ENCODE data around the gene RRAGD. TPM values are rescaled to one million over a fixed set of nuclear protein-coding genes. Genes with fewer than 3 reads are reported as not detected.

The RRAGD gene
- 29.7 and 30.8 TPM in 2 replicates for total RNA-seq (2021; fragmentation: NEBNext Ultra II Directional; extraction: Animal tissue kit (Norgen Biotek cat#: 25700))
- polyA plus RNA-seq (2011; rRNA removed): 3.2 and 7.2 TPM in 2 replicates
- 7.5 TPM for polyA plus RNA-seq (2011; cell fraction: cytosol; rRNA removed)
- 2.0 TPM for polyA plus RNA-seq (2011; cell fraction: nucleus; rRNA removed)
- 8.5 to 20.4 TPM (median 10.9 TPM) in 4 replicates for polyA plus RNA-seq (2012, experiment 1 of 2)
- 6.3 TPM for polyA plus RNA-seq (2012, experiment 2 of 2)
- polyA plus RNA-seq (2013, experiment 1 of 2): 8.4 TPM
- polyA plus RNA-seq (2013, experiment 2 of 2): 9.4 TPM
- 11.6 and 16.0 TPM in 2 replicates for polyA minus RNA-seq (2011; rRNA and poly(A)+ RNA removed)
- 8.2 TPM for polyA minus RNA-seq (2011; cell fraction: cytosol; rRNA and poly(A)+ RNA removed)
- polyA minus RNA-seq (2011; cell fraction: nucleus; rRNA and poly(A)+ RNA removed): 7.1 TPM
- long read RNA-seq, experiment 1, full-length matches to known transcripts: 10 of 22 reads
- long read RNA-seq, experiment 1, partial matches to known transcripts: 8 of 22 reads
- long read RNA-seq, experiment 1, other reads (novel, unspliced or antisense): 4 of 22 reads
- long read RNA-seq, experiment 2, full-length matches to known transcripts: 4 of 7 reads
- long read RNA-seq, experiment 2, partial matches to known transcripts: 0 of 7 reads
- long read RNA-seq, experiment 2, other reads (novel, unspliced or antisense): 3 of 7 reads

- Histone ChIP-seq H3K4me1 (replicated peaks in 1 of 4; ENCODE audit: control insufficient read depth in 3 of 4, insufficient read depth in 4 of 4, low read length in 3 of 4) (peaks cover 10 to 11% (median 10%) of the 10 kb centered on the region in 4 experiments; a peak in 6 of 7 replicates), H4K8ac (ENCODE audit: extremely low read depth, insufficient read depth, low read length) (peak within 1 kb of the TSS; percentile 5), H2AFZ (ENCODE audit: low read length) (peak within 1 kb of the TSS; percentile 34; the same call in 1 of the 2 replicates), H3K79me2 (ENCODE audit: control insufficient read depth in 1 of 2, insufficient read depth in 2 of 2, low read length in 2 of 2) (peaks cover 0 to 17% of the 10 kb centered on the region in 2 experiments; a peak in 2 of 4 replicates), H3K4me3 (ENCODE audit: extremely low read depth in 1 of 4, insufficient read depth in 2 of 4, low read depth in 3 of 4, low read length in 4 of 4) (peak within 1 kb of the TSS; percentile 63 to 98 (median 68)), H3K23me2 (ENCODE audit: low read depth, low read length) (peaks cover 19% of the 10 kb centered on the region), H3K36me3 (ENCODE audit: control insufficient read depth in 2 of 4, insufficient read depth in 4 of 4, low read length in 3 of 4) (no peaks in the 10 kb centered on the region), H3K9me3 (ENCODE audit: insufficient read depth in 2 of 2, low read depth in 1 of 2, low read length in 1 of 2) (no peaks in the 10 kb centered on the region), H2BK120ac (replicated peaks; ENCODE audit: low read depth, low read length) (peak within 1 kb of the TSS; percentile 26), H2BK5ac (ENCODE audit: low read depth, low read length) (no peak within 1 kb of the TSS; the same call in 1 of the 2 replicates), H2AK5ac (ENCODE audit: low read depth, low read length) (no peak within 1 kb of the TSS), H3K14ac (ENCODE audit: insufficient read length) (no peak within 1 kb of the TSS), H2BK20ac (ENCODE audit: low read length) (no peak within 1 kb of the TSS), H4K20me1 (replicated peaks in 1 of 2; ENCODE audit: control insufficient read depth in 1 of 2, insufficient read depth in 2 of 2, low read length in 2 of 2) (no peaks in the 10 kb centered on the region), H3K23ac (ENCODE audit: insufficient read length) (no peak within 1 kb of the TSS), H3K4me2 (ENCODE audit: insufficient read depth in 1 of 2, low read depth in 2 of 2, low read length in 2 of 2) (peak within 1 kb of the TSS; percentile 68 to 98), H3K4ac (replicated peaks; ENCODE audit: insufficient read length, low read depth, low read length) (no peak within 1 kb of the TSS), H3K9ac (replicated peaks in 1 of 4; ENCODE audit: extremely low read depth in 1 of 4, low read depth in 3 of 4, low read length in 3 of 4) (peak within 1 kb of the TSS in 3 of 4 experiments; percentile 24 to 39 (median 34); a peak in 5 of 7 replicates), H3K18ac (ENCODE audit: extremely low read depth, low read length) (peak within 1 kb of the TSS; percentile 80), H2BK15ac (ENCODE audit: low read length) (peak within 1 kb of the TSS; percentile 61; the same call in 1 of the 2 replicates), H3K56ac (replicated peaks; ENCODE audit: insufficient read length, low read depth, low read length) (no peak within 1 kb of the TSS), H4K91ac (replicated peaks; ENCODE audit: insufficient read length, low read length) (no peak within 1 kb of the TSS), H2BK12ac (ENCODE audit: low read depth, low read length) (peak within 1 kb of the TSS; percentile 52; the same call in 1 of the 2 replicates), H3K27ac (ENCODE audit: low read depth, low read length) (no peak within 1 kb of the TSS), H3K79me1 (ENCODE audit: low read depth, low read length) (no peaks in the 10 kb centered on the region; the same call in 1 of the 2 replicates), H4K5ac (ENCODE audit: insufficient read length, low read depth, low read length) (peak within 1 kb of the TSS; percentile 34), H3K27me3 (replicated peaks in 1 of 4; ENCODE audit: control insufficient read depth in 3 of 4, extremely low read depth in 1 of 4, insufficient read depth in 3 of 4, low read length in 3 of 4) (peaks cover 2 to 19% (median 16%) of the 10 kb centered on the region in 4 experiments)
- WGBS, 2 experiments (ENCODE audit: extremely low coverage in 1 of 2, insufficient coverage in 1 of 2, insufficient read length in 1 of 2, insufficient replicate concordance in 2 of 2, low coverage in 1 of 2, low lambda C conversion rate in 2 of 2, missing lambda C conversion rate in 1 of 2): 3% methylated on average over 26 of the region's 85 CpGs; no CpG with 5 or more reads in 1 of the 2 experiments
- ChIA-PET CTCF (ENCODE audit: partially characterized antibody) (interaction anchor here (0.6 to 4.5 kb wide), 8 partner anchors 9 to 435 kb away, joined by 3 to 13 read pairs (median 4); no protein-coding TSS in a partner anchor), POLR2A (ENCODE audit: partially characterized antibody) (interaction anchor here (1.3 to 1.6 kb wide), 2 partner anchors 39 to 227 kb away, joined by 3 read pairs; no protein-coding TSS in a partner anchor)
- FAIRE-seq: no peak
- peak in 1 of 2 experiments; percentile 67 for DNase-seq (ENCODE audit: low read depth in 1 of 2, low spot score in 2 of 2)
- TF ChIP-seq BRCA1 (IDR thresholded peaks at IDR 0.05; ENCODE audit: low read depth, low read length): no peak
- TF ChIP-seq MAX (IDR thresholded peaks at IDR 0.05): no peak
- no peak for TF ChIP-seq SP1 (IDR thresholded peaks at IDR 0.05; ENCODE audit: low read depth, low read length)
- TF ChIP-seq SP2 (IDR thresholded peaks at IDR 0.05; ENCODE audit: low read length): no peak
- TF ChIP-seq NRF1 (IDR thresholded peaks at IDR 0.05; ENCODE audit: low read depth, low read length): no peak
- no peak for TF ChIP-seq CBX8 (IDR thresholded peaks at IDR 0.05; ENCODE audit: borderline replicate concordance, low read depth, low read length)
- TF ChIP-seq EGR1 (IDR thresholded peaks at IDR 0.05; ENCODE audit: borderline replicate concordance, low read depth, low read length): no peak
- no peak for TF ChIP-seq CBX5 (IDR thresholded peaks at IDR 0.05; ENCODE audit: low read depth, low read length)
Measured at GRCh38 chr6:89412071-89413005, at the start of gene RRAGD. Gene RRAGD, minus strand, starts transcription at chr6:89412273. Its CDS starts 280 bp downstream, at chr6:89411993.
